Measurements from ENCODE around the gene NR3C2.

Gene NR3C2

DNA sequence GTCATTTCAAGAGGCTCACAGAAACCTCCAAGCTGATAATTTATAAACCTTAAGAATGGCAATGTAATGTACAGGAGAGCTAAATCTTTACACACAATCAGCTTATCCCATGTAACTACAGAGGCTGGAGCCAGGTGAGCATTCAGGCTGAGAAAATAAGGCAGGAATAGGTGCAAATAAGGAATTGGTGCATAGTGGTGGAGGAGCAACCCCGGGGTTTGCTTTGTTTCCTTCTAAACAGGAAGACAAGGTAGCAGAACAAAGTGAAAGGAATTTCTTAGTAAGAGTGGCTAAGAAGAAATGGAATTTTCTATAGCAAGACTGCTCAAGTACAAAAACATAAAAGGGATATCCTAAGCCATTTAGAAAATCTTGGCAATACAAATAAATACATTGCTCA lies 82.4 kb downstream of the NR3C2 start:
- DNase-seq (ENCODE audit: low read depth), result no peak
- H3K4me3 ChIP-seq (ENCODE audit: low read depth, low read length), result no peak overlapping the region
- TF ChIP-seq, protein P1, sequence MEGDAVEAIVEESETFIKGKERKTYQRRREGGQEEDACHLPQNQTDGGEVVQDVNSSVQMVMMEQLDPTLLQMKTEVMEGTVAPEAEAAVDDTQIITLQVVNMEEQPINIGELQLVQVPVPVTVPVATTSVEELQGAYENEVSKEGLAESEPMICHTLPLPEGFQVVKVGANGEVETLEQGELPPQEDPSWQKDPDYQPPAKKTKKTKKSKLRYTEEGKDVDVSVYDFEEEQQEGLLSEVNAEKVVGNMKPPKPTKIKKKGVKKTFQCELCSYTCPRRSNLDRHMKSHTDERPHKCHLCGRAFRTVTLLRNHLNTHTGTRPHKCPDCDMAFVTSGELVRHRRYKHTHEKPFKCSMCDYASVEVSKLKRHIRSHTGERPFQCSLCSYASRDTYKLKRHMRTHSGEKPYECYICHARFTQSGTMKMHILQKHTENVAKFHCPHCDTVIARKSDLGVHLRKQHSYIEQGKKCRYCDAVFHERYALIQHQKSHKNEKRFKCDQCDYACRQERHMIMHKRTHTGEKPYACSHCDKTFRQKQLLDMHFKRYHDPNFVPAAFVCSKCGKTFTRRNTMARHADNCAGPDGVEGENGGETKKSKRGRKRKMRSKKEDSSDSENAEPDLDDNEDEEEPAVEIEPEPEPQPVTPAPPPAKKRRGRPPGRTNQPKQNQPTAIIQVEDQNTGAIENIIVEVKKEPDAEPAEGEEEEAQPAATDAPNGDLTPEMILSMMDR (IDR thresholded peaks at IDR 0.05; ENCODE audit: insufficient read depth, low read depth, low read length, missing control alignments), result no peak

DNA sequence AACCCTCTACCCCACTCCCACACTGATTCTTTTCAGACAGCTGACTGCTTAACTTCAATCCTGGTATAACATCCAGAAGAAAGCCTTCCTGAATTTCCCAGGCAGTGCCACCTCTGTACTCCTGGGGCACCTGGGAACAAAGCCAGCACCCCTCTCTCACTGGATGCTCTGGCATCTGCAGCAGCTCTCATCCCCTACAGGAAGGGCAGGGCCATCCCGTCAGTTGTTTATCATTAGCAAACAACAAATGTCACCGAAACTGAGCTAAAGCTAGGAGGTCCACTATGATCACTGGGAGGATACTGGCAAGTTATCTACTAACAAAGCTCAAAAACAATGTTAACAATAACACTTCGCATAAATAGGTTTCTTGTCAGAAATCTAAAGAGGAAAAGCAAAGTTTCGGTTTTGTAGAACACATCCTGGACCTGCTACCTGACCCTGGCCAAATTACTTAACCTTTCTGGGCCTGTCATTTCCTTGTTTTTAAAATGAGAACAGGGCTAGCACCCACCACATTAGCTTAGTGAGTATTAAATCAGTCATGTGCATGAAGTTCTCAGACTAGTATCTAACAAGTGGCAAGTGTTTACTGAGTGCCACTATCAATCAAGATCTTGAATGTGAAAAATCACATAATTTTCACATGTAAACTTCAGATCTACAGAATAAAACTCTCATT lies 86.6 kb downstream of the NR3C2 start:
- DNase-seq (ENCODE audit: low read depth), result no peak
- no peak overlapping the region for H3K4me3 ChIP-seq (ENCODE audit: low read depth, low read length)
- TF ChIP-seq, protein P1 (IDR thresholded peaks at IDR 0.05; ENCODE audit: insufficient read depth, low read depth, low read length, missing control alignments), result no peak

DNA sequence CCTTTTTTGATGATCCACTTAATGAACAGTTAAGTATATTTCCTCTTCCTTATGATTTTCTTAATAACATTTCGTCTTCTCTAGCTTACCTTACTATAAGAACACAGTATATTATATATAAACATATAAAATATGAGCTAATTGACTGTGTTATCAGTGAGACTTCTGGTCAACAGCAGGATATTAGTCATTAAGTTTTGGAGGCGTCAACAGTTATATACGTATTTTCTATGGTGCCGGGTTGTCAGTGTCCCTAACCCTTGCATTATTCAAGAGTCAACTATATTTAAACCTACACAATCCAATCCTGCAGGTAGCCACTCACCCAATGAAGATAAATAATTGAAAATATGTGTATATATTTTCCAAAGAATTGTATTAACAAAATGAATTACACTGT lies 88.0 kb downstream of the NR3C2 start:
- no peak overlapping the region for H3K4me3 ChIP-seq (ENCODE audit: low read depth, low read length)
- TF ChIP-seq, protein P1 (IDR thresholded peaks at IDR 0.05; ENCODE audit: insufficient read depth, low read depth, low read length, missing control alignments), result no peak
- DNase-seq (ENCODE audit: low read depth), result no peak

DNA sequence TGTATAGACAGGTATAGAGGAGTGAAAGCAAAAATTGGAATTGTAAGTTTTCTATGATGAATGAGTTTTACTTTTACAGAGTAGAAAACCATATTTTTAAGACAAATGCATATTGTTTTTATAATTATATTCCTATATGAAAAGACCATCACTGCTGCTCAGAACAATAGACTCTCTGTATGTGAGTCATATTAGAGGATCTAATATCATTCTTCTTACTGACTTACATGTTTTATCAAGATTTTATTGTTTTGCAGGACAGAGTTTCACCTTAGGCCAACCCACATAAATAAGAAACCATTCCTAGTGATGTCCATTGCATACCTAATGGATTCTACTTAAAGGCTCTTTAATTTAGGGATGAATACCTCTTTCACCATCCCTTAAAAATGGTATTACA lies 88.6 kb downstream of the NR3C2 start:
- TF ChIP-seq, protein P1 (IDR thresholded peaks at IDR 0.05; ENCODE audit: insufficient read depth, low read depth, low read length, missing control alignments), result no peak
- DNase-seq (ENCODE audit: low read depth), result no peak
- no peak overlapping the region for H3K4me3 ChIP-seq (ENCODE audit: low read depth, low read length)

DNA sequence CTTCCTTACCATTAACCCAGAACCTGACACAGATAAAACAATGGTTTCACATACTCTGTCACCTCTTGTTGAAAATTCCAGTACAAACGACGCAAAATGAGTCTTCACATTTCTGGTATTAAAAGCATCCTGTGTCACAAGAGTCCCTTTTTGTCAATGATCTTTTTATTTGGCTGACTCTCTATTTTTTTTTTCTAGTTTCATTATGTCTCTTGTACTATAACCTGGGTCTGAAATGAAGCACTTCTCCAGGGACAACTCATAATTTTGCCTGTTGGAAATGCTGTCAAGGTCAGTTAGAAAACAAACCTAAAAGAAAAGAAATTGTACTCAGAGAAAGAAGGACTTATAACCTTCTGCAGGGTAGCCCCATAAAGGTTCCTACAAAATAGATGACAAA lies 93.1 kb downstream of the NR3C2 start:
- DNase-seq (ENCODE audit: low read depth), result no peak
- H3K4me3 ChIP-seq (ENCODE audit: low read depth, low read length), result no peak overlapping the region
- TF ChIP-seq, protein P1 (IDR thresholded peaks at IDR 0.05; ENCODE audit: insufficient read depth, low read depth, low read length, missing control alignments), result no peak

DNA sequence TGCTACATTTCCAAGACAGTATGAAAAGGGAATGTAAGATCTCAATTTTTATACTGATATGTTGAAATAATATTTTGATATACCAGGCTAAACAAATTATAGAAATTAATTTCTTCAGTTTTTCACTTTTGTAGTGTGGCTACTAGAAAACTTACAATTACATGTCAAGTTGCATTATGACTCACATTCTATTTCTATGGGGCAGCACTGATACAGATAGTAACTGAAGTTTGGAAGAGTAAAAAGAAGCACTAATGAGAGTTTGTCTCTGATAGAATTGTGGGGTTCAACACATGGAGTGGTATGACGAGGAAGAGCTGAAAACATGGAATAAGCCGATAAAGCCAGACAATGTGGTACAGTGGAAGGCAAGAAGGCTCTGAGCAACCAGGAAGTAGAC lies 95.6 kb downstream of the NR3C2 start:
- no peak overlapping the region for H3K4me3 ChIP-seq (ENCODE audit: low read depth, low read length)
- TF ChIP-seq, protein P1 (IDR thresholded peaks at IDR 0.05; ENCODE audit: insufficient read depth, low read depth, low read length, missing control alignments), result no peak
- DNase-seq (ENCODE audit: low read depth), result no peak

DNA sequence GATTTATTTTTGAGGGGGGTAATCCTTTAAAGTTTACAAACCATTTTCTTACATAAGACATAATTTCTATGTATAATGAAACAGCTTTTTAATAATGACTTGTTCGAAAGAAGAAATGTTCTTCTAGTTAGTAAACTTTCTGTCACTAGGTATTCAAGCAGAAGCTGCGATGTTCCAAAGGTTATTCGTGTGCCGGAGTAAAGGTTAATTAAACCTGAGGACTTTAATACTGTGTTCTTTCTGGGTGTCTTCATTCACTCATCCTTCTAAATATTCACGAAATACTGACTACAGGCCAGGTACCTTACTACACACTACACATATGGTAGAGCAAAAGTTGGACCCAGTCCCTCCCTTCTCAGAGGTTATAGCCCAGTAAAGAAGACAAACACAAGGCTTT lies 96.7 kb downstream of the NR3C2 start:
- H3K4me3 ChIP-seq (ENCODE audit: low read depth, low read length), result no peak overlapping the region
- DNase-seq (ENCODE audit: low read depth), result no peak
- TF ChIP-seq, protein P1 (IDR thresholded peaks at IDR 0.05; ENCODE audit: insufficient read depth, low read depth, low read length, missing control alignments), result no peak
